Measurements from ENCODE around the gene P2RY6.

The P2RY6 gene

GRCh38 chr11:73311394-73311869 is 39.3 kb downstream of the P2RY6 start:
- DNase-seq (ENCODE audit: low read depth): no peak
- peak overlapping the region; percentile 5; the same call in 1 of the 2 replicates for H3K4me3 ChIP-seq (ENCODE audit: low read depth, low read length)
- no peak for TF ChIP-seq CTCF (IDR thresholded peaks at IDR 0.05; ENCODE audit: insufficient read depth, low read depth, low read length, missing control alignments)

GRCh38 chr11:73312036-73312435 is 39.9 kb downstream of the P2RY6 start:
- no peak for TF ChIP-seq CTCF (IDR thresholded peaks at IDR 0.05; ENCODE audit: insufficient read depth, low read depth, low read length, missing control alignments)
- peak overlapping the region; percentile 5; the same call in 1 of the 2 replicates for H3K4me3 ChIP-seq (ENCODE audit: low read depth, low read length)
- DNase-seq (ENCODE audit: low read depth): no peak

- no peak for DNase-seq (ENCODE audit: low read depth)
- H3K4me3 ChIP-seq (ENCODE audit: low read depth, low read length): peak overlapping the region; percentile 5
- TF ChIP-seq CTCF (IDR thresholded peaks at IDR 0.05; ENCODE audit: insufficient read depth, low read depth, low read length, missing control alignments): no peak
Measured at GRCh38 chr11:73312851-73313327, 40.8 kb downstream of the P2RY6 start.

- H3K4me3 ChIP-seq (ENCODE audit: low read depth, low read length): peak overlapping the region; percentile 25
- peak; percentile 49 for DNase-seq (ENCODE audit: low read depth)
- TF ChIP-seq CTCF (IDR thresholded peaks at IDR 0.05; ENCODE audit: insufficient read depth, low read depth, low read length, missing control alignments): no peak
Measured at GRCh38 chr11:73313652-73314051, 41.5 kb downstream of the P2RY6 start.

GRCh38 chr11:73314117-73314961 is 42.2 kb downstream of the P2RY6 start:
- DNase-seq (ENCODE audit: low read depth): peak; percentile 47
- no peak for TF ChIP-seq CTCF (IDR thresholded peaks at IDR 0.05; ENCODE audit: insufficient read depth, low read depth, low read length, missing control alignments)
- H3K4me3 ChIP-seq (ENCODE audit: low read depth, low read length): no peak overlapping the region; the same call in 1 of the 2 replicates

GRCh38 chr11:73315293-73316020 is 43.3 kb downstream of the P2RY6 start:
- DNase-seq (ENCODE audit: low read depth): no peak
- no peak overlapping the region for H3K4me3 ChIP-seq (ENCODE audit: low read depth, low read length)
- no peak for TF ChIP-seq CTCF (IDR thresholded peaks at IDR 0.05; ENCODE audit: insufficient read depth, low read depth, low read length, missing control alignments)

Measured in GM12865 (cell line).